Naive thymus-derived CD4-positive, alpha-beta T cell (primary cell): ENCODE measurements around the gene COG5. TPM values are rescaled to one million over a fixed set of nuclear protein-coding genes. Genes with fewer than 3 reads are reported as not detected.

Experiments used
- ATAC-seq: fragments of 150-1000 bp; cut with Tn5 transposase; 2 replicates; pipeline ENCODE4 v1.10.0; 2021; ENCODE audit warnings: mild to moderate bottlenecking, moderate library complexity
- CTCF ChIA-PET: fragments of 350-600 bp; sonication (Branson Sonifier 250); formaldehyde crosslinking; loops from one replicate; lab custom pipeline; 2021; ENCODE audit warnings: antibody characterized with exemption; lab: Charles Lee
- POLR2A ChIA-PET: fragments of 350-600 bp; sonication (Branson Sonifier 250); formaldehyde crosslinking; loops from one replicate; lab custom pipeline; 2021; ENCODE audit warnings: antibody characterized with exemption, inconsistent platforms; lab: Charles Lee
- DNase-seq, 9 donors: peaks; one replicate each; pipeline versions ENCODE4 v3.0.0 to v3.0.0-alpha.2; 2020 to 2022; ENCODE audit warnings: mixed read lengths in 1 of 9
- H3K27ac ChIP-seq: one replicate; pipeline ENCODE4 v1.7.0; 2013; ENCODE audit warnings: mild to moderate bottlenecking, low read depth, low read length, moderate library complexity
- H3K27me3 ChIP-seq, 2 donors: one replicate each; pipeline ENCODE4 v1.7.0; 2013; ENCODE audit warnings: low read length in 2 of 2, mild to moderate bottlenecking in 2 of 2, moderate library complexity in 2 of 2; ENCODE audit not compliant: control insufficient read depth in 2 of 2, insufficient read depth in 2 of 2
- H3K36me3 ChIP-seq, 3 experiments: 1 replicate in 2 of 3; 2 replicates in 1 of 3; pipeline ENCODE4 v1.7.0; 2013; ENCODE audit warnings: low read length in 3 of 3, mild to moderate bottlenecking in 3 of 3, moderate library complexity in 1 of 3; ENCODE audit not compliant: insufficient read depth in 3 of 3, control insufficient read depth in 2 of 3
- H3K4me1 ChIP-seq, 2 donors: one replicate each; pipeline ENCODE4 v1.7.0; 2013; ENCODE audit warnings: low read length in 2 of 2, mild to moderate bottlenecking in 2 of 2, moderate library complexity in 1 of 2; ENCODE audit not compliant: control insufficient read depth in 2 of 2, insufficient read depth in 2 of 2
- H3K4me3 ChIP-seq: 2 replicates; pipeline ENCODE4 v1.7.0; 2013; ENCODE audit warnings: mild to moderate bottlenecking, low read length
- H3K9me3 ChIP-seq, 3 experiments: 1 replicate in 2 of 3; 2 replicates in 1 of 3; pipeline ENCODE4 v1.7.0; 2013; ENCODE audit warnings: low read length in 3 of 3; ENCODE audit not compliant: control insufficient read depth in 2 of 3
- H3K27ac Mint-ChIP-seq, 9 donors: one replicate each; pipeline ENCODE4 v1.8.0; 2020 to 2022; ENCODE audit warnings: mixed read lengths in 9 of 9, mild to moderate bottlenecking in 8 of 9, moderate library complexity in 5 of 9, inconsistent platforms in 2 of 9
- H3K27me3 Mint-ChIP-seq, 5 donors: one replicate each; pipeline ENCODE4 v1.8.0; 2021 to 2022; ENCODE audit warnings: mixed read lengths in 5 of 5, mild to moderate bottlenecking in 1 of 5
- H3K36me3 Mint-ChIP-seq, 5 donors: one replicate each; pipeline ENCODE4 v1.8.0; 2020 to 2022; ENCODE audit warnings: mixed read lengths in 5 of 5, mild to moderate bottlenecking in 3 of 5, inconsistent platforms in 1 of 5
- H3K4me1 Mint-ChIP-seq, 7 donors: one replicate each; pipeline ENCODE4 v1.8.0; 2020 to 2022; ENCODE audit warnings: mixed read lengths in 7 of 7, mild to moderate bottlenecking in 3 of 7, inconsistent platforms in 1 of 7
- H3K4me3 Mint-ChIP-seq, 10 donors: one replicate each; pipeline ENCODE4 v1.8.0; 2020 to 2022; ENCODE audit warnings: mild to moderate bottlenecking in 10 of 10, mixed read lengths in 10 of 10, moderate library complexity in 6 of 10, inconsistent platforms in 2 of 10
- H3K9me3 Mint-ChIP-seq, 11 donors: one replicate each; pipeline ENCODE4 v1.8.0; 2020 to 2022; ENCODE audit warnings: mixed read lengths in 11 of 11, mild to moderate bottlenecking in 4 of 11, inconsistent platforms in 1 of 11, moderate library complexity in 1 of 11
- intact Hi-C, 2 donors: fragments of 100-400 bp; cut with micrococcal nuclease; formaldehyde crosslinking; loops; one replicate each; pipeline ENCODE4 v1.15.1; 2023
- polyA plus RNA-seq, 2 donors: library from polyadenylated mRNA; unstranded; fragments of 300-500 nt; fragmentation: Illumina TruSeq; gene quantifications; one replicate each; pipeline ENCODE4 v1.2.3, GENCODE V29; 2021
- total RNA-seq, 6 experiments: library from RNA in 5 of 6; stranded (reverse) in 5 of 6; gene quantifications; 1 replicate in 5 of 6; 2 replicates in 1 of 6; pipeline ENCODE4 v1.2.3 and lab custom pipeline; 2021 to 2026

COG5 gene
- total and polyA plus RNA-seq, 7 experiments from 2014 or later = 24.7 to 77.0 (median 48.0) TPM

GRCh38 chr7:107269790-107270189 lies 293.9 kb downstream of the COG5 start:
- Mint-ChIP-seq H3K27me3 (no peaks in the 10 kb centered on the region), H3K27ac (no peak overlapping the region), H3K4me1 (no peaks in the 10 kb centered on the region), H3K4me3 (no peak overlapping the region), H3K9me3 (no peaks in the 10 kb centered on the region), H3K36me3 (peaks cover 0 to 39% (median 12%) of the 10 kb centered on the region in 5 donors)
- POLR2A ChIA-PET = no interaction called here
- Histone ChIP-seq H3K4me3 (no peak overlapping the region), H3K4me1 (no peaks in the 10 kb centered on the region), H3K27me3 (no peaks in the 10 kb centered on the region), H3K27ac (no peak overlapping the region), H3K9me3 (no peaks in the 10 kb centered on the region), H3K36me3 (peaks cover 0 to 8% (median 0%) of the 10 kb centered on the region in 3 experiments)
- no peak for DNase-seq
- intact Hi-C loops = no loop called here
- no peak for ATAC-seq
- CTCF ChIA-PET = no interaction called here

GRCh38 chr7:107268594-107268993 lies 295.1 kb downstream of the COG5 start:
- no peaks in the 10 kb centered on the region for H3K27me3 Mint-ChIP-seq
- H3K36me3 Mint-ChIP-seq = peaks cover 0 to 38% (median 9%) of the 10 kb centered on the region in 5 donors
- no peaks in the 10 kb centered on the region for H3K9me3 Mint-ChIP-seq
- intact Hi-C loops = no loop called here
- no peaks in the 10 kb centered on the region for H3K4me1 Mint-ChIP-seq
- ChIA-PET CTCF (no interaction called here), POLR2A (no interaction called here)
- ATAC-seq (no peak), DNase-seq (no peak)
- H3K27ac Mint-ChIP-seq = no peak overlapping the region
- H3K27me3 ChIP-seq = no peaks in the 10 kb centered on the region
- no peaks in the 10 kb centered on the region for H3K4me1 ChIP-seq
- H3K36me3 ChIP-seq = peaks cover 0 to 8% (median 0%) of the 10 kb centered on the region in 3 experiments
- no peak overlapping the region for H3K27ac ChIP-seq
- H3K4me3 Mint-ChIP-seq = no peak overlapping the region
- no peak overlapping the region for H3K4me3 ChIP-seq
- H3K9me3 ChIP-seq = no peaks in the 10 kb centered on the region

- no peak for ATAC-seq
- no peaks in the 10 kb centered on the region for H3K27me3 Mint-ChIP-seq
- H3K4me3 Mint-ChIP-seq = no peak overlapping the region
- no peak overlapping the region for H3K4me3 ChIP-seq
- H3K4me1 Mint-ChIP-seq = no peaks in the 10 kb centered on the region
- H3K9me3 Mint-ChIP-seq = no peaks in the 10 kb centered on the region
- H3K27ac Mint-ChIP-seq = no peak overlapping the region
- peaks cover 4 to 39% (median 21%) of the 10 kb centered on the region in 5 donors for H3K36me3 Mint-ChIP-seq
- no peak for DNase-seq
- H3K36me3 ChIP-seq = peaks cover 0 to 8% (median 0%) of the 10 kb centered on the region in 3 experiments
- no peaks in the 10 kb centered on the region for H3K9me3 ChIP-seq
- no peaks in the 10 kb centered on the region for H3K4me1 ChIP-seq
- no peaks in the 10 kb centered on the region for H3K27me3 ChIP-seq
- intact Hi-C loops = no loop called here
- POLR2A ChIA-PET = no interaction called here
- CTCF ChIA-PET = no interaction called here
- no peak overlapping the region for H3K27ac ChIP-seq
Measured at GRCh38 chr7:107267138-107267537, 296.6 kb downstream of the COG5 start.

- ChIA-PET CTCF (no interaction called here), POLR2A (no interaction called here)
- Mint-ChIP-seq H3K4me1 (peaks cover 0 to 1% (median 0%) of the 10 kb centered on the region in 7 donors), H3K4me3 (no peak overlapping the region), H3K36me3 (peaks cover 4 to 35% (median 20%) of the 10 kb centered on the region in 5 donors), H3K27ac (peak overlapping the region in 1 of 9 donors; percentile 3), H3K27me3 (no peaks in the 10 kb centered on the region), H3K9me3 (no peaks in the 10 kb centered on the region)
- Histone ChIP-seq H3K9me3 (no peaks in the 10 kb centered on the region), H3K36me3 (peaks cover 0 to 1% (median 0%) of the 10 kb centered on the region in 3 experiments), H3K4me1 (no peaks in the 10 kb centered on the region), H3K27me3 (no peaks in the 10 kb centered on the region), H3K27ac (no peak overlapping the region), H3K4me3 (no peak overlapping the region)
- ATAC-seq = no peak
- intact Hi-C loops = no loop called here
- DNase-seq = no peak
Measured at GRCh38 chr7:107264723-107265122, 299.0 kb downstream of the COG5 start.

- peaks cover 4 to 46% (median 22%) of the 10 kb centered on the region in 5 donors for H3K36me3 Mint-ChIP-seq
- no peak overlapping the region for H3K27ac Mint-ChIP-seq
- ATAC-seq (no peak), DNase-seq (no peak)
- ChIA-PET CTCF (no interaction called here), POLR2A (no interaction called here)
- no peaks in the 10 kb centered on the region for H3K9me3 ChIP-seq
- no peaks in the 10 kb centered on the region for H3K27me3 Mint-ChIP-seq
- H3K27me3 ChIP-seq = no peaks in the 10 kb centered on the region
- peaks cover 0 to 5% (median 0%) of the 10 kb centered on the region in 7 donors for H3K4me1 Mint-ChIP-seq
- intact Hi-C loops = no loop called here
- no peak overlapping the region for H3K4me3 Mint-ChIP-seq
- no peaks in the 10 kb centered on the region for H3K4me1 ChIP-seq
- H3K4me3 ChIP-seq = no peak overlapping the region
- H3K36me3 ChIP-seq = no peaks in the 10 kb centered on the region
- no peak overlapping the region for H3K27ac ChIP-seq
- no peaks in the 10 kb centered on the region for H3K9me3 Mint-ChIP-seq
Measured at GRCh38 chr7:107262857-107263256, 300.9 kb downstream of the COG5 start.

GRCh38 chr7:107258737-107259136 lies 305.0 kb downstream of the COG5 start:
- Histone ChIP-seq H3K27me3 (no peaks in the 10 kb centered on the region), H3K36me3 (no peaks in the 10 kb centered on the region), H3K4me3 (no peak overlapping the region), H3K9me3 (no peaks in the 10 kb centered on the region), H3K27ac (no peak overlapping the region), H3K4me1 (no peaks in the 10 kb centered on the region)
- ATAC-seq (no peak), DNase-seq (no peak)
- Mint-ChIP-seq H3K36me3 (peaks cover 4 to 42% (median 15%) of the 10 kb centered on the region in 5 donors), H3K9me3 (no peaks in the 10 kb centered on the region), H3K27me3 (no peaks in the 10 kb centered on the region), H3K4me3 (no peak overlapping the region), H3K4me1 (peaks cover 0 to 7% (median 0%) of the 10 kb centered on the region in 7 donors), H3K27ac (no peak overlapping the region)
- ChIA-PET CTCF (no interaction called here), POLR2A (no interaction called here)
- intact Hi-C loops = no loop called here

GRCh38 chr7:107255602-107256001 lies 308.1 kb downstream of the COG5 start:
- Histone ChIP-seq H3K4me3 (no peak overlapping the region), H3K27me3 (no peaks in the 10 kb centered on the region), H3K27ac (no peak overlapping the region), H3K36me3 (no peaks in the 10 kb centered on the region), H3K4me1 (no peaks in the 10 kb centered on the region), H3K9me3 (no peaks in the 10 kb centered on the region)
- Mint-ChIP-seq H3K4me3 (no peak overlapping the region), H3K4me1 (peaks cover 0 to 14% (median 7%) of the 10 kb centered on the region in 7 donors), H3K27me3 (no peaks in the 10 kb centered on the region), H3K9me3 (no peaks in the 10 kb centered on the region), H3K36me3 (peaks cover 0 to 29% (median 6%) of the 10 kb centered on the region in 5 donors), H3K27ac (peak overlapping the region in 2 of 9 donors; percentile 6 to 15)
- ATAC-seq (no peak), DNase-seq (no peak)
- ChIA-PET POLR2A (no interaction called here), CTCF (no interaction called here)
- intact Hi-C loops = no loop called here
